CD4-positive, alpha-beta T cell treated with Interferon alpha-2 for 1 hour (primary cell): ENCODE results near the gene LYST.

ENCODE experiments used
- DNase-seq, 2 donors: peaks; one replicate each; pipeline ENCODE4 v3.0.0-alpha.2; 2020 to 2022

The LYST gene

DNA sequence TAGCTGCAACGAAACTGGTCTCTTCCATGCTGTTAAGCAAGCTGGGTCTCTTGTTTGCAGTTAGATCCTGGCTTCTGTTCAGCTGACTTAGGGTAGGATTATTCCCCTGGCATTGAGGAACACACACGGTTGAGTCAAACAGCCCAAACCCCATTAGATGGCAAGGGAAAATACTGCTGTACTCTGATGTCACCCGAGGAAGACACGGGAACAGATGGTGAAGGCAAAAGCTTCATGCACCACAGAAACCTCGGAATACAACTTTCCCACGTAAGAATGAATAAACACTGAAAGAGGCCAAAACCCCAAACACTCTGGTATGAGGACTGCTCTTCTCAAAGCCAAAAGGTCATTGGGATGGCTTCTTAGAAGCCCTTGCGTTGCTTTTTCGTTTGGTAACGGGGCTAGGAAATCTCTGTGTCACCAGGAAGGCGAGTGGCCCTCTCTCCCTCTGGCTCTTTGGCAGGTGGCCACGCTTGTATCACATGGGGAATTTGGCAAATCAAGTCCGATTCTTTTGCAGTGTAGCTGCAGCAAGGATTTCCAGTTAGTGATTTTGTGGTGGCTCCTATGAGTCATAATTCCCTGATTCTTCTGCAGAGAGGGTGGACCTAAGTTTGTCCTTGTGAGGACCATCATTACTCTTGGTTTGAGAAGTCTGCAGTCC, 16.7 kb upstream of the LYST start:
- DNase-seq = peak in 1 of 2 donors; percentile 58

GRCh38 chr1:235882816-235883215, 16.1 kb upstream of the LYST start:
- no peak for DNase-seq

DNA sequence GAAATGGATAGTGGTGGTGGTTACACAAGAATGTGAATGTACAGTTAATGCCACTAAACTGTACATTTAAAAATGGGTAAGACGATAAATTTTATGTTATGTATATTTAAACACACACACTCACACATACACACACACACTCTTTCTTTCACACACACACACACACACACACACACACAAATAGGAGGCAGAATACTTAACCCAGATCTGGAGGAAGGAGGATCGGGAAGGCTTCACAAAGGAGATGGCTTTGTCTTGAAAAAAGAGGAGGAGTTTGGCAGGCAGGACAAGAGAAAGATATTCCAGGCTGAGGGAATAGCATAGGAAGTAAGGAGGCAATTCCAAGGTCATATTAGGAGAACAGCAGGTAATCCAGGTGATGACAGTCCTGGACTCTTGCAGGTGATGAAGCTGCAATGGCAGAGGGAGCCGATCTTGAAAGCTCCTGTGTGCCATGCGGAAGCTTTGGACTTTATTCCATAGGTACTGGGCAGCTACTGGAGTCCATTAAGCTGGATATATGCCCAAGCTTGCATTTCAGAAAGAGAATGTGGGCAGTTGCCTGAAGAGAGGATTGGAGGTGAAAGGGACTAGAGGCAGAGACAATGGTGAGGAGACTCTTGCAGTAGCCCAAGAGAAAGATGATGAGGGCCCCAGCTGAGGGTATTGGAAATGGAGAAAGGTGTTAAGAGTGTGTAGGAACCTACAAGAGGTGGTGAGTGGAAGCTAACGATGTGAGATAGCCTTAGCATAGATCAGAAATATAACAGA, 15.4 kb upstream of the LYST start:
- DNase-seq = no peak

- no peak for DNase-seq
Observed at GRCh38 chr1:235878082-235878811, 11.5 kb upstream of the LYST start.

GRCh38 chr1:235876402-235876841, 9.7 kb upstream of the LYST start:
- peak in 1 of 2 donors; percentile 72 for DNase-seq

DNA sequence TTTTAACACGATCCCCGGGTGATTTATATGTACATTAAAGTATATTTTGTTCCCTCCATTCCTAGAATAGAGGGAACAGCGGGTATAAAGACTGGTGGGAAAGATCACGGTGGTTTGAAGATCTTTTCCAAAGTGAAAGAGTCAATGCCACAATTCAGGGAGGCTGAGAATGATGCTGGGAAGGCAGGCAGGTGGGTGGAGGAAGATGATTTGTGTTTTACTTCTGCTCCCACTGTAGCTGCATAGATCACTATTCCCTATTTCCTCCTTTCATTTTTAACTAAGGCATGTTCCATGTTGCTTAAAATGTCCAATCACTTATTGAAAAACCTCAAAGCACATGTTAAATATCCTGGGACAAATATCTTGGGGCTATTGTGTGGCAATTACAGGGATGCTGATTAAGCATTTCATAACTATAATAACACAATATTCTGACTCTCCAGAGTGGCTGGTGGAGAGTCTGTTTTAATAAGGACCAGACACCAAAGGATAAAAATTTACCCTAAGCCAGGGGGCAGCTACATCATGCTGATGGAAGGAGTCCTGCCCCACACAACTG, 8.4 kb upstream of the LYST start:
- no peak for DNase-seq

DNA sequence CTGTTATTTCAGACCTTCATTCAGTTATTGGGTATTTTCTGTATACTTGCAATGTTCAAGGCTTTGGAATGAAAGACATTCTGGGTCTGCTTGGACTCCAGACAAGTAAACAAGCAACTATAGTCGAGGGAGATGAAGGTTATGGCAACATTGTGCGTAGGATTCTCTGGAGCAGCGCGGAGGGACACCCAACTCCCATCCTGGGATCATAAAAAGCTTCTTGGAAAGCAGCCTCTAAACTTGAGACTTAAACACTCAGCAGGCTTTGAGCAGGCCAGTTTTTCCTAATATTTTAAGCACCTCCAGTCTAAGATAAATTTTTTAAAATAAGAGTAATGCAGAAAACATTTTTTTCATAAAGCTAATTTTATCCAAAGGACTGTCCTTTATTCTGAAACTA, 7.6 kb upstream of the LYST start:
- DNase-seq = no peak

DNA sequence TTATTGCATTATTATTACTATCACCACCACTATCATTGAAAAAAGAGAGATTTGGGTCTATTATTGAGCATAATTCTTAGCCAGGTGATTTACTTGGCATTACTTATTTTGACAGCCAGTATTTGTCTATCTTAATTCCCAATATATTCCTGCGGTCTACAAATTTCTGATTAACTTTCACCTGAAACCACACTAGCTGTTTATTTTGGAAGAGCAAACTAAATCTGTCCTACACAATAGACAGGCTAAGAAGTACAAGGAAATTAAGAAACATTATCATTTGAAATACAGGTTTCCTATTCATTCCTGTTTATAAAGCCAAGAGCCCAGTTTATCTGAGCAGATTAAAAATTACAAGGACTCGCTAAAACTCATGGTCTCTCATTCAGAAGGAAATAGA, 6.9 kb upstream of the LYST start:
- no peak for DNase-seq

DNA sequence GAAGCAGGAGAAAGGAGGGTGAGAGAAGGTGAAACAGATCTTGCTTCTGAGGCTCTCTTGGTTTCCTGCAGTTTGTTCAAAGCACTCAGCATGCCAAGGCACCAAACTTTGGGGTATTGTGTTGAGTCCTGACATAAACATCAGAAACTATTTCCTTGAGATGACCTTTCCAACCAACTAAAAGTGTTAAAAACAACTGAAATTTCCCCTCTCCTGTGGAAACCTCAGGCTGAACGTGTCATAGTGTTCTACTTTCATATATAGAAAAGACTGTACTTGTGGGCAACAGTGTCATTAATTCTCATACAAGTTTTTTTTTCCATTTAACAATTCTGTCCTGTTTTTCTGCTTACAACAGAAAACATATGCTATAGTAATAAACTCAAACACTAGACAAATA, 6.3 kb upstream of the LYST start:
- peak in 1 of 2 donors; percentile 64 for DNase-seq

DNA sequence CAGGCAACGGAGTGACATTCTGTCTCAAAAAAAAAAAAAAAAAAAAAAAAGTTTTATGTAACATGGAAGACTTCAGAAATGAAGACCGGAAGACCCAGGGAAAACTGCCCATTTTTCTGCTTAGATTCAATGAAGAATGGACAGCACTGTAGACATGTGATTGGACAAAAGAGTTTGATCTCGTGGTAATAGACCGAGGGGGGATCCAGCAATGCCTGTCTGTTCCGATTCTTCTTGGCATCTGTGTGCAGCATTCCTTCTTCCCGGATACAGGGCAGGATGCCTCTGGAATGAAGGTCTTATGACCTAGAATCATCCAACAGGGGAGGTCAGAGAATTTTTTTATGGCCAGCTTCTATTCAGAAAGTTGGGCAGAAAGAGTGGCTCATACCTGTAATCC, 5.6 kb upstream of the LYST start:
- no peak for DNase-seq

- DNase-seq = peak; percentile 58 to 87
Observed at GRCh38 chr1:235867903-235868469, 1.3 kb upstream of the LYST start.

DNA sequence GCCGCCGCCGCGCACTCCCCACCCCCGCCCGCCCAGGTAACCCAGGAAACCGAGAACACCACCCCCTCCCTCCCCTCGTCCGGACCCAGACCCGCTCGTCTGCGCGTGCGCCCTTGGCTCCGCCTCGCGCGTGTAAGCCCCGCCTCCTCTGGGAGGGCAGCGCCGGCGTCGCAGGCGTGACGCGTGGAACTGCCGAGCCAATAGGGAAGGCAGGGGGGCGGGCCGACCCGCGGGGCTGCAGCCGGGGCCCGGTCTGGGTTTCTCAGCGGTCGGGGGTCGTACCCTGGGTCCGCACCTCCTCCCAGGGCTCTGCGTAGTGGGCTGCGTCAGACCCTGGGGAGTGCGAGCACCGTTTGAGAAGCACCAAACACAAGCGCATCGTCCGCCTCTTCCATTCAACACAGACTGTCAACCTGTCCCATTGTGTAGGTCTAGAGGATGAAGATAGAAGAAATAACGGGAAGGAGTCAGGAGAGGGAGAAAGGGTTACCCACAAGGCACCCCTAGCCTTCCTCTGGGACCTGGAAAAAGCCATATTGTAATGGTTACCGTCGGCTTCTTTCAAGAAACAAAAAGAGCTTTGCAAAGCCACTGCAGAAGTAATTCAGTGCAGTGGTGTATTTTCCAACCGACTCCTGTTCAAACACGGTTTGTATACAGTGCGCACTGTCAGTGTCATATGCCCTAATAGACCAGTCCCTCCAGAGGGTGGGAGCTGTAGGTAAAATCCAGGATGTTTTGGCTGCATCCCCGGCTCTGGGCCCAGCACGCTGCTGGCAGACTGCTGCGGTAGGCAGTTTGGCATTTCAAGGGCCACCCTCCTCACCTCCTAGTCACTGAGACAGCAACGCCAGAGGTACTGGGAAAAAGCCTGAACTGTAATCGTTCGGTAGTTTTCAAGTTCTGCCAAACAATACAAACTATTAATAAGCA, 473 bp upstream of the LYST start:
- peak; percentile 97 to 99 for DNase-seq

- DNase-seq = no peak
Observed at GRCh38 chr1:235865565-235866204, 1.0 kb downstream of the LYST start.

GRCh38 chr1:235864931-235865525, 1.7 kb downstream of the LYST start:
- DNase-seq = peak in 1 of 2 donors; percentile 37

DNA sequence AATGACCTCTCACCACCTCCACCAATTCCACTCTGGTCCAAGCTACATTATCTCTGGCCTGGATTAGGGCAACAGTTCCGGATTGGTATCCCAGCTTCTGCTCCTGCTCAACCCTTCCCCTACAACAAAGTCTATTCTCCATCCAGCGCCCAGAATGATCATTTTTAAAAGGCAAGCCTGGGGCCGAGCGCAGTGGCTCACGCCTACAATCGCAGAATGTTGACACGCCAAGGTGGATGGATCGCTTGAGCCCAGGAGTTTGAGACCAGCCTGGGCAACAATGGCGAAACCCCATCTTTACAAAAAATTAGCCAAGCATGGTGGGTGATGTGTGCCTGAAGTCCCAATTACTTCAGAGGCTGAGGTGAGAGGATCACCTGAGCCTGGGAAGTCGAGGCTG, 2.2 kb downstream of the LYST start:
- DNase-seq = no peak

- no peak for DNase-seq
Observed at GRCh38 chr1:235863699-235864093, 3.0 kb downstream of the LYST start.

- no peak for DNase-seq
Observed at GRCh38 chr1:235861857-235862256, 4.8 kb downstream of the LYST start.

DNA sequence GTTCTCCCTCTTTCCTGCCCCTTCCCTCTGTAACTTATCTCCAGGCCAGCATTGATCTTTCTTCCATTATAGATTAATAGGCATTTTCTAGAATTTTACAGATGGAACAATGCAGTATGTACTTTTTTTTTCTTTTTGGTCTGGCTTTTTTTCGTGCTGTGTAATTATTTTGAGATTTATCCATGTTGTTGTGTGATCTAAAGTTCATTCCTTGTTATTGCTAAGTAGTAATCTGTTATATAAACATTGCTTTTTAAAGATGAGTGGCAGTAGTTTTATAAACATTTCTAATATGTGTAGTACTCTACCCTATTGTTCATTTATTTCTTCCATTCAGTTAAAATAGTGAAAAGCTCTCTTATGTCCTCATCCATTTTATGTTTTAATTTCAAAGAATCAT, 5.9 kb downstream of the LYST start:
- no peak for DNase-seq

DNA sequence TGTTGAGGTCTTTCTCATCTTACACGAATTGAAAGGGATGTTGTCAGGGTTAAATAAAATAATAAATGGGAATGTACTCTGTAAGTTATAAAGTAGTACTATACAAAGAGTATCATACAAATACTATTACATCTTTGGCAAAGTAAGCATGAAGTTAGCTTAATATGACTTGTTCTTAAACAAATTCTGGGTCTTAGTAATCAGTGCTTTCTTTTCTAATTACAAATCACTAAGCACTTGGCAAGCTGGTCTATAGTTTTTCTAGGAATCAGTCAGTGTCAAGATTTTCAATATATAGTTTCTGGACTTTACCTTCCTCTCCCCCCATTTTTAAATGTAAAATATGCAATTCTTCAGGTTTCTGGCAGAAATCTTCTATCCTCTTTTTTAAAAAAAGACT, 6.9 kb downstream of the LYST start:
- DNase-seq = no peak

- DNase-seq = no peak
Observed at GRCh38 chr1:235858766-235859165, 7.9 kb downstream of the LYST start.

- no peak for DNase-seq
Observed at GRCh38 chr1:235857756-235858155, 8.9 kb downstream of the LYST start.
